IPS DF 6.9 (cell line): Measurements from ENCODE around the gene CLMN.

Experiments used
- DNase-seq: peaks from one replicate; pipeline ENCODE4 v3.0.0-alpha.2; 2013; ENCODE audit warnings: low read depth, low spot score
- H3K27ac ChIP-seq: one replicate; pipeline ENCODE4 v1.5.1; 2013; ENCODE audit warnings: low read length, control low read depth
- H3K27me3 ChIP-seq: 2 replicates; pipeline ENCODE4 v1.6.1; 2013; ENCODE audit warnings: mild to moderate bottlenecking, low read length; ENCODE audit not compliant: control insufficient read depth, insufficient read depth
- H3K36me3 ChIP-seq: 2 replicates; pipeline ENCODE4 v1.6.1; 2013; ENCODE audit warnings: low read length; ENCODE audit not compliant: control insufficient read depth, insufficient read depth
- H3K4me1 ChIP-seq: 2 replicates; pipeline ENCODE4 v1.6.1; 2013; ENCODE audit warnings: low read length; ENCODE audit not compliant: control insufficient read depth, insufficient read depth
- H3K4me3 ChIP-seq: 2 replicates; pipeline ENCODE4 v1.5.1; 2013; ENCODE audit warnings: mild to moderate bottlenecking, low read length
- H3K9me3 ChIP-seq: 2 replicates; pipeline ENCODE4 v1.6.1; 2013; ENCODE audit warnings: low read length, inconsistent platforms; ENCODE audit not compliant: control insufficient read depth, insufficient read depth
- WGBS: extraction: QIAGEN DNeasy Blood & Tissue Kit; methylation state at CpG from one replicate; pipeline ENCODE4 v1.1.7; 2013; ENCODE audit warnings: mixed read lengths, missing lambda C conversion rate; ENCODE audit not compliant: insufficient read length, insufficient coverage; 5-methylcytosine and 5-hydroxymethylcytosine counted together

Gene CLMN

GRCh38 chr14:95313707-95314106, 6.0 kb downstream of the CLMN start:
- no peaks in the 10 kb centered on the region for H3K9me3 ChIP-seq
- no peak for DNase-seq
- H3K27ac ChIP-seq: no peak overlapping the region
- H3K27me3 ChIP-seq: peaks cover 4% of the 10 kb centered on the region; the same call in 1 of the 2 replicates
- no peak overlapping the region for H3K4me3 ChIP-seq
- no peaks in the 10 kb centered on the region for H3K36me3 ChIP-seq
- H3K4me1 ChIP-seq: no peaks in the 10 kb centered on the region; the same call in 1 of the 2 replicates
- no CpG with 5 or more reads among the region's 5 CpGs for WGBS

- H3K27ac ChIP-seq: no peak overlapping the region
- H3K9me3 ChIP-seq: no peaks in the 10 kb centered on the region
- no CpG with 5 or more reads among the region's 2 CpGs for WGBS
- no peaks in the 10 kb centered on the region; the same call in 1 of the 2 replicates for H3K4me1 ChIP-seq
- no peaks in the 10 kb centered on the region for H3K36me3 ChIP-seq
- H3K27me3 ChIP-seq: no peaks in the 10 kb centered on the region; the same call in 1 of the 2 replicates
- no peak for DNase-seq
- no peak overlapping the region for H3K4me3 ChIP-seq
These were observed 6.5 kb downstream of the CLMN start for GRCh38 chr14:95313190-95313589.

GRCh38 chr14:95312311-95312710, 7.4 kb downstream of the CLMN start:
- Histone ChIP-seq H3K4me1 (no peaks in the 10 kb centered on the region; the same call in 1 of the 2 replicates), H3K9me3 (no peaks in the 10 kb centered on the region), H3K27me3 (no peaks in the 10 kb centered on the region), H3K27ac (no peak overlapping the region), H3K36me3 (no peaks in the 10 kb centered on the region), H3K4me3 (no peak overlapping the region)
- no peak for DNase-seq
- WGBS: no CpG with 5 or more reads among the region's 6 CpGs

- H3K9me3 ChIP-seq: no peaks in the 10 kb centered on the region
- H3K36me3 ChIP-seq: no peaks in the 10 kb centered on the region
- no CpG with 5 or more reads among the region's 7 CpGs for WGBS
- no peak overlapping the region for H3K27ac ChIP-seq
- no peaks in the 10 kb centered on the region for H3K27me3 ChIP-seq
- no peaks in the 10 kb centered on the region; the same call in 1 of the 2 replicates for H3K4me1 ChIP-seq
- DNase-seq: no peak
- H3K4me3 ChIP-seq: no peak overlapping the region
These were observed 8.0 kb downstream of the CLMN start for GRCh38 chr14:95311752-95312151.

GRCh38 chr14:95310635-95311380, 8.9 kb downstream of the CLMN start:
- no peaks in the 10 kb centered on the region; the same call in 1 of the 2 replicates for H3K4me1 ChIP-seq
- no peak overlapping the region for H3K27ac ChIP-seq
- WGBS: no CpG with 5 or more reads among the region's 16 CpGs
- H3K4me3 ChIP-seq: no peak overlapping the region
- DNase-seq: no peak
- H3K27me3 ChIP-seq: no peaks in the 10 kb centered on the region
- no peaks in the 10 kb centered on the region for H3K9me3 ChIP-seq
- no peaks in the 10 kb centered on the region for H3K36me3 ChIP-seq

- Histone ChIP-seq H3K4me1 (no peaks in the 10 kb centered on the region; the same call in 1 of the 2 replicates), H3K36me3 (no peaks in the 10 kb centered on the region), H3K27ac (no peak overlapping the region), H3K9me3 (no peaks in the 10 kb centered on the region), H3K27me3 (no peaks in the 10 kb centered on the region), H3K4me3 (no peak overlapping the region)
- DNase-seq: no peak
- no CpG with 5 or more reads among the region's 10 CpGs for WGBS
These were observed 10.3 kb downstream of the CLMN start for GRCh38 chr14:95309261-95310051.

- Histone ChIP-seq H3K36me3 (no peaks in the 10 kb centered on the region), H3K4me1 (peaks cover 1% of the 10 kb centered on the region; the same call in 1 of the 2 replicates), H3K9me3 (no peaks in the 10 kb centered on the region), H3K27me3 (no peaks in the 10 kb centered on the region), H3K4me3 (no peak overlapping the region), H3K27ac (no peak overlapping the region)
- no CpG with 5 or more reads among the region's 1 CpG for WGBS
- DNase-seq: no peak
These were observed 11.6 kb downstream of the CLMN start for GRCh38 chr14:95308073-95308472.

GRCh38 chr14:95307402-95308041, 12.2 kb downstream of the CLMN start:
- no peaks in the 10 kb centered on the region for H3K27me3 ChIP-seq
- H3K4me1 ChIP-seq: peaks cover 2% of the 10 kb centered on the region; the same call in 1 of the 2 replicates
- H3K36me3 ChIP-seq: no peaks in the 10 kb centered on the region
- no peak for DNase-seq
- H3K4me3 ChIP-seq: no peak overlapping the region
- no peak overlapping the region for H3K27ac ChIP-seq
- no peaks in the 10 kb centered on the region for H3K9me3 ChIP-seq
- no CpG with 5 or more reads among the region's 14 CpGs for WGBS

- no CpG with 5 or more reads among the region's 4 CpGs for WGBS
- no peaks in the 10 kb centered on the region for H3K27me3 ChIP-seq
- no peaks in the 10 kb centered on the region for H3K9me3 ChIP-seq
These were observed 13.8 kb downstream of the CLMN start for GRCh38 chr14:95305940-95306339.

GRCh38 chr14:95305145-95305544, 14.6 kb downstream of the CLMN start:
- no peaks in the 10 kb centered on the region for H3K36me3 ChIP-seq
- no peak overlapping the region for H3K4me3 ChIP-seq
- H3K9me3 ChIP-seq: no peaks in the 10 kb centered on the region
- 0 out of 2 replicates have a peak, but pooled peaks cover 2% of the 10 kb centered on the region for H3K4me1 ChIP-seq
- H3K27ac ChIP-seq: no peak overlapping the region
- H3K27me3 ChIP-seq: no peaks in the 10 kb centered on the region
- 100% methylated on average over 2 of the region's 7 CpGs for WGBS
- DNase-seq: no peak

More at GRCh38 chr14:95305940-95306339, 13.8 kb downstream of the CLMN start:
- peaks cover 2% of the 10 kb centered on the region; the same call in 1 of the 2 replicates for H3K4me1 ChIP-seq
- no peak overlapping the region for H3K4me3 ChIP-seq
- no peaks in the 10 kb centered on the region for H3K36me3 ChIP-seq
- DNase-seq: no peak
- H3K27ac ChIP-seq: no peak overlapping the region
